Measurements from ENCODE around the gene TRMT6. TPM values are rescaled to one million over a fixed set of nuclear protein-coding genes. Genes with fewer than 3 reads are reported as not detected.

TRMT6 gene
- total RNA-seq, result 15.8 and 16.1 TPM in 2 replicates
- long read RNA-seq, transcript TRMT6-201 (11 exons, 2,327 nt), result major isoform, 13 of 21 reads
- long read RNA-seq, partial matches to known transcripts, result 3 of 21 reads
- long read RNA-seq, other reads (novel, unspliced or antisense), result 4 of 21 reads

- Mint-ChIP-seq H3K27ac (peak within 1 kb of the TSS; percentile 97), H3K4me1 (ENCODE audit: low read depth) (peaks cover 19% of the 10 kb centered on the region), H3K27me3 (no peaks in the 10 kb centered on the region), H3K36me3 (ENCODE audit: insufficient read depth) (peaks cover 6% of the 10 kb centered on the region), H3K9me3 (ENCODE audit: low read depth) (no peaks in the 10 kb centered on the region), H3K4me3 (ENCODE audit: low read depth) (peak within 1 kb of the TSS; percentile 97)
- DNase-seq (ENCODE audit: low spot score, unreplicated experiment), result peak; percentile 83
- TF ChIP-seq, protein P1, sequence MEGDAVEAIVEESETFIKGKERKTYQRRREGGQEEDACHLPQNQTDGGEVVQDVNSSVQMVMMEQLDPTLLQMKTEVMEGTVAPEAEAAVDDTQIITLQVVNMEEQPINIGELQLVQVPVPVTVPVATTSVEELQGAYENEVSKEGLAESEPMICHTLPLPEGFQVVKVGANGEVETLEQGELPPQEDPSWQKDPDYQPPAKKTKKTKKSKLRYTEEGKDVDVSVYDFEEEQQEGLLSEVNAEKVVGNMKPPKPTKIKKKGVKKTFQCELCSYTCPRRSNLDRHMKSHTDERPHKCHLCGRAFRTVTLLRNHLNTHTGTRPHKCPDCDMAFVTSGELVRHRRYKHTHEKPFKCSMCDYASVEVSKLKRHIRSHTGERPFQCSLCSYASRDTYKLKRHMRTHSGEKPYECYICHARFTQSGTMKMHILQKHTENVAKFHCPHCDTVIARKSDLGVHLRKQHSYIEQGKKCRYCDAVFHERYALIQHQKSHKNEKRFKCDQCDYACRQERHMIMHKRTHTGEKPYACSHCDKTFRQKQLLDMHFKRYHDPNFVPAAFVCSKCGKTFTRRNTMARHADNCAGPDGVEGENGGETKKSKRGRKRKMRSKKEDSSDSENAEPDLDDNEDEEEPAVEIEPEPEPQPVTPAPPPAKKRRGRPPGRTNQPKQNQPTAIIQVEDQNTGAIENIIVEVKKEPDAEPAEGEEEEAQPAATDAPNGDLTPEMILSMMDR (IDR thresholded peaks at IDR 0.05; ENCODE audit: unreplicated experiment), result no peak
These were observed at the start of gene TRMT6, which contains the start of gene MCM8 for GRCh38 chr20:5950271-5951031. TRMT6 (minus strand) TSS chr20:5950533; CDS start chr20:5950405, 128 bp downstream. MCM8 (plus strand) TSS chr20:5950652; CDS start chr20:5952016, 1,364 bp downstream.

- no peaks in the 10 kb centered on the region for H3K36me3 Mint-ChIP-seq (ENCODE audit: insufficient read depth)
- TF ChIP-seq, protein P1 (IDR thresholded peaks at IDR 0.05; ENCODE audit: unreplicated experiment), result no peak
- no peaks in the 10 kb centered on the region for H3K27me3 Mint-ChIP-seq
- no peak for DNase-seq (ENCODE audit: low spot score, unreplicated experiment)
- H3K27ac Mint-ChIP-seq, result no peak overlapping the region
- no peak overlapping the region for H3K4me3 Mint-ChIP-seq (ENCODE audit: low read depth)
- no peaks in the 10 kb centered on the region for H3K9me3 Mint-ChIP-seq (ENCODE audit: low read depth)
- peaks cover 2% of the 10 kb centered on the region for H3K4me1 Mint-ChIP-seq (ENCODE audit: low read depth)
These were observed 49.5 kb upstream of the TRMT6 start for GRCh38 chr20:5999783-6000182.

- Mint-ChIP-seq H3K36me3 (ENCODE audit: insufficient read depth) (no peaks in the 10 kb centered on the region), H3K4me1 (ENCODE audit: low read depth) (no peaks in the 10 kb centered on the region), H3K4me3 (ENCODE audit: low read depth) (no peak overlapping the region), H3K27me3 (no peaks in the 10 kb centered on the region), H3K9me3 (ENCODE audit: low read depth) (no peaks in the 10 kb centered on the region), H3K27ac (no peak overlapping the region)
- TF ChIP-seq, protein P1 (IDR thresholded peaks at IDR 0.05; ENCODE audit: unreplicated experiment), result no peak
- no peak for DNase-seq (ENCODE audit: low spot score, unreplicated experiment)
These were observed 46.4 kb upstream of the TRMT6 start for GRCh38 chr20:5996765-5997164.

GRCh38 chr20:5991623-5992441 lies 41.5 kb upstream of the TRMT6 start:
- TF ChIP-seq, protein P1 (IDR thresholded peaks at IDR 0.05; ENCODE audit: unreplicated experiment), result no peak
- no peak for DNase-seq (ENCODE audit: low spot score, unreplicated experiment)
- H3K4me3 Mint-ChIP-seq (ENCODE audit: low read depth), result no peak overlapping the region
- H3K27me3 Mint-ChIP-seq, result no peaks in the 10 kb centered on the region
- H3K9me3 Mint-ChIP-seq (ENCODE audit: low read depth), result no peaks in the 10 kb centered on the region
- peak overlapping the region; percentile 37 for H3K27ac Mint-ChIP-seq
- H3K4me1 Mint-ChIP-seq (ENCODE audit: low read depth), result no peaks in the 10 kb centered on the region
- H3K36me3 Mint-ChIP-seq (ENCODE audit: insufficient read depth), result peaks cover 3% of the 10 kb centered on the region

DNA sequence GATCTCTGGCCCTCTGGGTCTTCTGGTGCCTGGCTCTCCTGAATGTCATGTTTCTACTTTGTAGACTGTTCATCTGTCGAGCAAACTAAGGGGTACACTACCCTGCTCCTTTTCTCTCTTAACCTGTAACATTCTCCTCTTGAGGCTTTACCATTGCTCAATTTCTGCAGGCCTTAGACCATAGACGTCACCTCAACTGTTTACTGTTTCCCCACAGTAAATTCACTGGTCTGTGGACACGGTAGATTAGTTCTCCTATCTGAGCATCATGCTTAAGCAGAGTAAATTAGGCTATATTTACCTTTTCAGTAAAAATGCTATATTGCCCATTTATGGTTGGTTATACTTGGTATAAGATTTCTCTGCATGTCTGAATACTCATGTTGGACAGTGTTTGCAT lies 40.6 kb upstream of the TRMT6 start:
- no peak overlapping the region for H3K27ac Mint-ChIP-seq
- DNase-seq (ENCODE audit: low spot score, unreplicated experiment), result no peak
- H3K27me3 Mint-ChIP-seq, result no peaks in the 10 kb centered on the region
- H3K9me3 Mint-ChIP-seq (ENCODE audit: low read depth), result no peaks in the 10 kb centered on the region
- peaks cover 4% of the 10 kb centered on the region for H3K36me3 Mint-ChIP-seq (ENCODE audit: insufficient read depth)
- H3K4me3 Mint-ChIP-seq (ENCODE audit: low read depth), result no peak overlapping the region
- TF ChIP-seq, protein P1 (IDR thresholded peaks at IDR 0.05; ENCODE audit: unreplicated experiment), result no peak
- H3K4me1 Mint-ChIP-seq (ENCODE audit: low read depth), result no peaks in the 10 kb centered on the region

Measured in progenitor cell of endocrine pancreas (in vitro differentiated cells).